ENCODE data around the gene HPF1. TPM values are rescaled to one million over a fixed set of nuclear protein-coding genes. Genes with fewer than 3 reads are reported as not detected.

HPF1 gene
- total RNA-seq: 19.0 and 23.9 TPM in 2 replicates

DNA sequence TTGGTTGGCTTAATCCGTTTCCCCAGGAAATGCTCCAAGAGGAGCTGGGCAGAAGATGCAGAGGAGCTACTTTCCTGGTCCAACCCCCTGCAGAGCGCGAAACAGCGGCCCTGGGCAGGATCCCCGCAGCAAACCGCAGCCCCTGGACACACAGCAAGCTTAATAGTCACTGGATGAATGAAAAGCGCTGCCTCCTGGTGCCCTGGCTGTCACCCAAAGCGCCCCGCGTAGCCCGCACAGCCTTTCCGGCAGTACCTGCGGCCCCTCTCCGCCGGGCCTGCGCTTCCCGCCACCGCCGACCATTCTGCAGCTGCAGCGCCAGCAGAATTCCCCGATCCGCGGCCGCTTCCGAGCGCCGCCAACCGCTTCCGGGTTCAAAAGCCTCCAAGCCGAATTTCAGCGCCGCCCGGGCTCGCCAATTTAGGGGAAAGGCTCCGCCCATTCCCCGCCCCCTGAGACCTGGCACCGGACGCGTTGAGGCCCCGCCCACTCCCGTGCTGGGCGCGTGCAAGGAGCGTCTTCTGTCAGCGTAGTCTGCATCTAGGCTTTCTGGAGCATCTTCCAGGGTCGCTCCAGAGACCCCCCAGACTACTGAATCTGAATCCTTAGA is at the start of gene HPF1:
Gene HPF1 (minus strand): TSS at position 370 of the 610 bp plus-strand sequence. CDS start 67 bp downstream, at position 303.

Other genes with a start within 250 kb of the HPF1 start
- gene NEK1, start 145.4 kb downstream of the HPF1 start, total RNA-seq: 6.6 and 9.6 TPM in 2 replicates
- gene CLCN3, start 137.4 kb downstream of the HPF1 start, total RNA-seq: 30.1 and 38.7 TPM in 2 replicates